GM21717 (cell line): ENCODE results near the gene AHRR.

ENCODE experiments used
- ATAC-seq: cut with Tn5 transposase; IDR thresholded peaks from one replicate; pipeline ENCODE4 v1.9.1; 2021; ENCODE audit warnings: mild to moderate bottlenecking, moderate library complexity; ENCODE audit not compliant: unreplicated experiment

The AHRR gene

GRCh38 chr5:437281-437771 lies 115.8 kb downstream of the AHRR start:
- ATAC-seq = no peak

GRCh38 chr5:438481-438981 lies 117.0 kb downstream of the AHRR start:
- no peak for ATAC-seq

GRCh38 chr5:439181-439580 lies 117.7 kb downstream of the AHRR start:
- no peak for ATAC-seq

- ATAC-seq = no peak
These were observed 118.1 kb downstream of the AHRR start for GRCh38 chr5:439636-440035.

GRCh38 chr5:440401-441201 lies 119.1 kb downstream of the AHRR start:
- no peak for ATAC-seq

GRCh38 chr5:441996-442334 lies 120.5 kb downstream of the AHRR start:
- no peak for ATAC-seq

GRCh38 chr5:442335-443238 lies 121.1 kb downstream of the AHRR start, which contains the start of gene EXOC3:
Gene EXOC3 (plus strand): TSS chr5:443176. CDS start chr5:446206, 3,030 bp downstream.
- peak; percentile 72 for ATAC-seq

GRCh38 chr5:443239-444151 lies 122.0 kb downstream of the AHRR start:
- peak; percentile 1 for ATAC-seq

- ATAC-seq = no peak
These were observed 122.7 kb downstream of the AHRR start for GRCh38 chr5:444226-444625.

GRCh38 chr5:445591-445990 lies 124.1 kb downstream of the AHRR start:
- ATAC-seq = no peak

GRCh38 chr5:446066-446882 lies 124.8 kb downstream of the AHRR start:
- ATAC-seq = no peak

- no peak for ATAC-seq
These were observed 125.4 kb downstream of the AHRR start for GRCh38 chr5:446883-447263.

GRCh38 chr5:447501-447900 lies 126.0 kb downstream of the AHRR start:
- no peak for ATAC-seq

GRCh38 chr5:448061-448765 lies 126.7 kb downstream of the AHRR start:
- ATAC-seq = no peak

GRCh38 chr5:448766-449090 lies 127.2 kb downstream of the AHRR start:
- no peak for ATAC-seq

- no peak for ATAC-seq
These were observed 127.6 kb downstream of the AHRR start for GRCh38 chr5:449151-449550.

GRCh38 chr5:451587-452458 lies 130.3 kb downstream of the AHRR start:
- no peak for ATAC-seq

- ATAC-seq = no peak
These were observed 131.6 kb downstream of the AHRR start for GRCh38 chr5:452978-453710.
